Epithelial cell of esophagus (primary cell): Measurements from ENCODE around the gene LYVE1.
A peak's percentile ranks its signal among the peaks of the same experiment; 100 is the strongest.

Experiments used
- DNase-seq: peaks from one replicate; pipeline ENCODE4 v3.0.0; 2010; ENCODE audit warnings: low read depth
- H3K4me3 ChIP-seq: 2 replicates; pipeline ENCODE4 v1.5.1; 2011; ENCODE audit warnings: mild to moderate bottlenecking, low read length, control low read depth
- TF ChIP-seq, protein P1 (sequence below): IDR thresholded peaks from 2 replicates; pipeline ENCODE4 v1.5.1; 2011; ENCODE audit warnings: low read depth, mild to moderate bottlenecking, low read length, control low read depth, inconsistent platforms; ENCODE audit not compliant: insufficient read depth; ENCODE audit errors: missing control alignments

Gene LYVE1

DNA sequence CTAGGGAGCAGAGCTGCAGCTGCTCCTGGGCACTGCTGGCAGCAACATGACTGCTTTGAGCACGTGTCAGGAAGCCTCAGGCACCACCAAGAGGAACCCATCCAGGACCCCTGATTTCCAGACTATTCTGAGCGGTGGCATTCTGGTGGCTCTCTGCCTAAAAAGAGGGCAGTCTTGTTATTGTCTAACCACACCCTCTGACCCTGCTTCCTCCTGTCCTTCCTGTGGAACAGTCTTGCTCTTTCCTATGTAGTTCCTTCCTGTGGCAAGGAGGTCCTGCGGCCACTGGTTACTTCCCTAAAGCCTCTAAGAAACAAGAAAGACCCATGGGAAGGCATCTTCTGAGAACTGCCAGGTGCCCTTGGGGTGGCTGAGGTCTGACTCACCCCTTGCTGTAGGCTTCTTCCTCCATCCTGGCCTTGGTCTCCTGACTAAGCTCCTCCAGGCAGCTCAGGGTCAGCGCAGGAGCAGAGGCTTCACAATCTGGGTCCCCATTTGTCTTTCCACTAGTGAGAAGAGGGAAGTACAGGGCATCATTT lies 13.1 kb upstream of the LYVE1 start:
- TF ChIP-seq, protein P1, sequence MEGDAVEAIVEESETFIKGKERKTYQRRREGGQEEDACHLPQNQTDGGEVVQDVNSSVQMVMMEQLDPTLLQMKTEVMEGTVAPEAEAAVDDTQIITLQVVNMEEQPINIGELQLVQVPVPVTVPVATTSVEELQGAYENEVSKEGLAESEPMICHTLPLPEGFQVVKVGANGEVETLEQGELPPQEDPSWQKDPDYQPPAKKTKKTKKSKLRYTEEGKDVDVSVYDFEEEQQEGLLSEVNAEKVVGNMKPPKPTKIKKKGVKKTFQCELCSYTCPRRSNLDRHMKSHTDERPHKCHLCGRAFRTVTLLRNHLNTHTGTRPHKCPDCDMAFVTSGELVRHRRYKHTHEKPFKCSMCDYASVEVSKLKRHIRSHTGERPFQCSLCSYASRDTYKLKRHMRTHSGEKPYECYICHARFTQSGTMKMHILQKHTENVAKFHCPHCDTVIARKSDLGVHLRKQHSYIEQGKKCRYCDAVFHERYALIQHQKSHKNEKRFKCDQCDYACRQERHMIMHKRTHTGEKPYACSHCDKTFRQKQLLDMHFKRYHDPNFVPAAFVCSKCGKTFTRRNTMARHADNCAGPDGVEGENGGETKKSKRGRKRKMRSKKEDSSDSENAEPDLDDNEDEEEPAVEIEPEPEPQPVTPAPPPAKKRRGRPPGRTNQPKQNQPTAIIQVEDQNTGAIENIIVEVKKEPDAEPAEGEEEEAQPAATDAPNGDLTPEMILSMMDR: no peak
- DNase-seq: peak; percentile 67
- no peak overlapping the region for H3K4me3 ChIP-seq

DNA sequence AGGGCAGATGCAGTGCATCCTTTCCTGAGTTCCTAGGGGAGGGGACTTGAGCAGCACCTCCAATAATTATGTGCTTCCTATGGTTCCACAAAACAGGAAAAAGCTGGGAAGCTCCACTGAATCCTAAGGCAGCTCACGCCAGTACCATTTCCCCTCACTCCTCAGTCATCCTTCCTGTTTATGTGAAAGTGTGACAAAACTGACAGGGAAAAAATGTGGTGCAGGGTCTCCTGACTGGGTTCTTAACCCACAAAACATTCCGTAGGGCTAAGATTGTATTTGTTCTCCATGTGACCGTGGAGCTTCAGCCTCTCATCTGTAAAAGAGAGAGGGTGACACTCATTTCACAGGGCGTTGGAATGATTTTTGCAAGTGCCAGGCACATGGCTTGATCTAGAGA lies 12.2 kb upstream of the LYVE1 start:
- DNase-seq: no peak
- no peak overlapping the region for H3K4me3 ChIP-seq
- TF ChIP-seq, protein P1: no peak

DNA sequence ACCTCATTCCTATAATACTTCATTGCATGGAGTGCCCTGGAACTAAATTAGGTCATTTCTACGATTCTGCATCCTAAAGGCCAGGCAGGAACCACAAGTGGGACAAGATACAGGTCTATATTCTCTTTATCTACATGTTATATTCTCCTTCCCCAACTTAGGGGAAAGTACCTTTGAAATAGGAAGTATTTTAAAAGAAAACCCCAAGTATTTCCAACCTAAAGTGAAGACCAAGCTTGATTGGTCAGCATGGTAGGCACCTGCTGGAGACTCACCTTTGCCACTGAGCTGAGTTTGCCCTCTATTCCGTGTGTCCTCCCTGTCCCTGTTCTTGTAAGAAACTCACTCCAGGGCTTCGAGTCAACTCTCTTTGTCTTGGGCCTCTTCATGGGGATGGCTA lies 11.2 kb upstream of the LYVE1 start:
- no peak for DNase-seq
- no peak overlapping the region for H3K4me3 ChIP-seq
- TF ChIP-seq, protein P1: no peak

DNA sequence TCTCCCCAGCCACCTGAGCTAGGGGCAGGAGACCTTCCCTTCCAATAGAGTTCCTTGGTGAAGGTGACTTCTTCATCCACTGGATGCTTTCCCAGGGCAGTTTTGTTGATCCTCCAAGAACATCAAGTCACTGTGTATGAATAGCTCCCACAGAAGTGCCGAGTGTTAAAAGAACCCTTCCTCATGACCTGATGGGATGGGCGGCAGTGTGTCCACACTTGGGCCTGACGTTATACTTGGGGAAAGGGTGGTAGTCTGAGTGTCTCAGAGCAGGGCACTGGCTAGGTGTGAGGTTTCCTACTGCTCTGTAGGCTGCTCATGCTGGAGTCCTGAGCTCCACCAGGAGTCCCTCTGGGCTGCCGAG lies 7.6 kb upstream of the LYVE1 start:
- no peak overlapping the region for H3K4me3 ChIP-seq
- TF ChIP-seq, protein P1: no peak
- no peak for DNase-seq

DNA sequence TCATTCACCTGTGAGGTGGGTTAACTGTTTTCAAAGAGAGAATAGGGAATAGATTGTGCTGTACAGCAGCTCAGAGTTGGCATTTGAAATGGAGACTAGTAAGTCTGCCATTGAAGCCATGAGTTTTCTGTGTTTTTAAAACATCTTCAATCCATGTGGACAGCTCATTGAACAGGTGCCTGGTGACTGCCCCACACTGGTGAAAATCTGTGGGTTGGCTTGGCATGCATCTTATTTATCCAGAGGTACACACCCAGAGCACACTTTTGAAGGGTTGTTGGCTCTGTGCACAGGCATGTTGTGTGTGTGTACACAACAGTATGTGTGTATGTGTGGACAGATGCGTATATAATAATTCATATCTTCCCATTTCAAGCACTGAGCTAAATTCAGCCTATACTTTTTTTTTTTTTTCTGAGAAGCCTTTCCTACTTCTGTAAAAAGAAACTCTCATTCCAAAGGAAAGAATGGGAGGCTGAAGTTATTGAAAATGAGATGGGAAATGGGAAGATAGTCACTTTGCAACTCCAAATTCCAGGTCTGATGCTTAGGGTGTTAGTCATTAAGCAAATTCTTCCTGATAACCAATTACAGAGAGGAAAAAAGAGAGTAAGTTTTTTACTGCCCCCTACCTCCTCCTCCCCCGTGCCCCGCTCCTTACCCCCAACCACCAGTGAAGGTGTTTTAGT lies 7.0 kb upstream of the LYVE1 start:
- no peak for DNase-seq
- no peak overlapping the region for H3K4me3 ChIP-seq
- TF ChIP-seq, protein P1: no peak

DNA sequence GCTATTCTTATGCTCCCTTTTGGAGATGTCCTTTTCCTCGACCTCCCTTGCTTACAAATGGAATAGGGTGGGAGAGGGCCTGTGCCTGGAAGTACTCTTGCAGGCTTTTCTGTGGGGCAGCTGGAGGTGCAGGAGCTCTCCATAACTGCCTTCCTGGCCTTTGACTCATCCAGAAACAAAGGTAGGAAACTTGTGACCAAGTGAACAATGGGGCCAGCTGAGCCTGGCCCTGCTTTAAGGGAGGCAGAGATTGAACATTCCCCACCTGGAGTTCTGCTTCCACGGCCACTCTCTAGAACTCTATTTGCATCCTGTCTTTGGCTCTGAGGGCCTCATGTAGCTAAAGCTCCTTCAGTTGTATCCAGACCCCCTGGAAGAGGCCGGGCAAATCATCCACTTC lies 5.1 kb upstream of the LYVE1 start:
- TF ChIP-seq, protein P1: no peak
- DNase-seq: no peak

DNA sequence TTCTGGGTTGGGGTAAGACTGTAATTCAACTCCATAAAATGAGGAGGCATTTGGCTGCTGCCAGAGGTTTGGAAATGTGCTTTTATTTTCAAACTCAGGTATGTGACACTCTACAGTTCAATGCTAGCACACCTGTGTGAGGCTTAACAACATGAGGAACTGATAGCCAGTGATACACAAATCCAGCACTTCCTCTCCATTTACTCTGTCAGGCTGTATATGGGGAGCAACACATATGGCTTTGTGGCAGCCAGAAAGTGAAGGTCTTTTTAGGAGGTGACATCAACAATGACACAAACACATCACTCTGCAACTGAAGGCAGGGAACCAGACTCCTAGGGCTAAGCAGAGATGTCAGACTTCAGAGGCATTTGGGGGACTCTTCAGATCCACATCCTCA lies 4.6 kb upstream of the LYVE1 start:
- DNase-seq: no peak
- TF ChIP-seq, protein P1: no peak
- H3K4me3 ChIP-seq: no peak overlapping the region

More for the DNA sequence above, 5.1 kb upstream of the LYVE1 start:
- H3K4me3 ChIP-seq: no peak overlapping the region
